Mucosa of rectum (tissue), 2 donors: ENCODE data around the gene LYPD1.

ENCODE experiments used
- H3K27ac ChIP-seq, 2 donors: one replicate each; pipeline ENCODE4 v1.7.0; 2013; ENCODE audit warnings: inconsistent platforms in 2 of 2, low read depth in 2 of 2, low read length in 2 of 2
- H3K27me3 ChIP-seq, 2 donors: one replicate each; pipeline ENCODE4 v1.7.0; 2013; ENCODE audit warnings: low read length in 2 of 2; ENCODE audit not compliant: control insufficient read depth in 2 of 2, insufficient read depth in 2 of 2
- H3K36me3 ChIP-seq, 2 donors: one replicate each; pipeline ENCODE4 v1.7.0; 2013; ENCODE audit warnings: low read length in 2 of 2; ENCODE audit not compliant: control insufficient read depth in 2 of 2, insufficient read depth in 2 of 2
- H3K4me1 ChIP-seq, 2 donors: one replicate each; pipeline ENCODE4 v1.7.0; 2013; ENCODE audit warnings: low read length in 2 of 2, mild to moderate bottlenecking in 1 of 2; ENCODE audit not compliant: control insufficient read depth in 2 of 2, insufficient read depth in 2 of 2
- H3K4me3 ChIP-seq, 2 donors: one replicate each; pipeline ENCODE4 v1.7.0; 2013; ENCODE audit warnings: low read length in 2 of 2
- H3K9ac ChIP-seq, 2 donors: one replicate each; pipeline ENCODE4 v1.7.0; 2013; ENCODE audit warnings: low read length in 2 of 2, low read depth in 1 of 2, mild to moderate bottlenecking in 1 of 2
- H3K9me3 ChIP-seq, 2 donors: one replicate each; pipeline ENCODE4 v1.7.0; 2013; ENCODE audit warnings: low read length in 2 of 2; ENCODE audit not compliant: control insufficient read depth in 2 of 2
- donor health status: healthy.
- donor health status: Normal muscosa, but diverticular disease.

The LYPD1 gene

GRCh38 chr2:132598536-132598935, 71.5 kb downstream of the LYPD1 start:
- H3K9ac ChIP-seq, result no peak overlapping the region
- H3K27me3 ChIP-seq, result peaks cover 0 to 1% of the 10 kb centered on the region in 2 donors
- H3K27ac ChIP-seq, result no peak overlapping the region
- no peak overlapping the region for H3K4me3 ChIP-seq
- H3K4me1 ChIP-seq, result no peaks in the 10 kb centered on the region
- H3K9me3 ChIP-seq, result no peaks in the 10 kb centered on the region
- H3K36me3 ChIP-seq, result no peaks in the 10 kb centered on the region

GRCh38 chr2:132597831-132598230, 72.2 kb downstream of the LYPD1 start:
- H3K27me3 ChIP-seq, result peaks cover 0 to 1% of the 10 kb centered on the region in 2 donors
- no peak overlapping the region for H3K4me3 ChIP-seq
- no peaks in the 10 kb centered on the region for H3K4me1 ChIP-seq
- no peak overlapping the region for H3K27ac ChIP-seq
- no peaks in the 10 kb centered on the region for H3K9me3 ChIP-seq
- H3K36me3 ChIP-seq, result no peaks in the 10 kb centered on the region
- H3K9ac ChIP-seq, result no peak overlapping the region

GRCh38 chr2:132597166-132597565, 72.8 kb downstream of the LYPD1 start:
- no peaks in the 10 kb centered on the region for H3K36me3 ChIP-seq
- no peaks in the 10 kb centered on the region for H3K9me3 ChIP-seq
- peaks cover 0 to 1% of the 10 kb centered on the region in 2 donors for H3K27me3 ChIP-seq
- no peak overlapping the region for H3K9ac ChIP-seq
- H3K4me3 ChIP-seq, result no peak overlapping the region
- H3K27ac ChIP-seq, result no peak overlapping the region
- H3K4me1 ChIP-seq, result no peaks in the 10 kb centered on the region

- H3K4me1 ChIP-seq, result no peaks in the 10 kb centered on the region
- no peaks in the 10 kb centered on the region for H3K36me3 ChIP-seq
- H3K9ac ChIP-seq, result no peak overlapping the region
- H3K9me3 ChIP-seq, result no peaks in the 10 kb centered on the region
- no peak overlapping the region for H3K27ac ChIP-seq
- H3K4me3 ChIP-seq, result no peak overlapping the region
- peaks cover 0 to 1% of the 10 kb centered on the region in 2 donors for H3K27me3 ChIP-seq
Observed at GRCh38 chr2:132595693-132596092, 74.3 kb downstream of the LYPD1 start.

DNA sequence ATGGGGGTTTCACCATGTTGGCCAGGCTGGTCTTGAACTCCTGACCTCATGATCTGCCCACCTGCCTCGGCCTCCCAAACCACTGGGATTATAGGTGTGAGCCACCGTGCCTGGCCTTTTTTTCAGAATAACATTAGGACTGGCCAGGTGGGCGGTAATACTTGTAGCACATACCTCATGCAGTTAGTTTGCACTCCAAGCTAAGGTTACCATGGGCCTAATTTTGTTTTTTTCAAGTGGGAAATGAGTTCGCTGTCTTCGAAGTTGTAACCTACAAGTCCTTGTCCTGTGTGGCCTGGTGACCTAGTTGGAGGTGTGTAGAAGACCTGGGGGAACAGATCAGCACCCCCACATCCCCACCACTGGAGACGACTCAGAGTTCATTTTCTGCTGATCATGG, 74.8 kb downstream of the LYPD1 start:
- no peaks in the 10 kb centered on the region for H3K9me3 ChIP-seq
- H3K9ac ChIP-seq, result no peak overlapping the region
- no peaks in the 10 kb centered on the region for H3K4me1 ChIP-seq
- H3K36me3 ChIP-seq, result no peaks in the 10 kb centered on the region
- H3K27ac ChIP-seq, result no peak overlapping the region
- H3K27me3 ChIP-seq, result peaks cover 0 to 1% of the 10 kb centered on the region in 2 donors
- no peak overlapping the region for H3K4me3 ChIP-seq
